Left renal pelvis (tissue), 4 donors: ENCODE results near the gene KCNMB4. TPM values are rescaled to one million over a fixed set of nuclear protein-coding genes. Genes with fewer than 3 reads are reported as not detected.

Source experiments
- polyA plus RNA-seq, 4 donors: library from polyadenylated mRNA; unstranded; fragments of 120-200 nt; gene quantifications; one replicate each; pipeline ENCODE4 v1.2.1, GENCODE V29; 2013; ENCODE audit not compliant: insufficient read length in 4 of 4

Gene KCNMB4
- polyA plus RNA-seq, 4 donors, result 14.1 to 28.0 (median 19.3) TPM

Other genes starting within 250 kb of the KCNMB4 start
- gene CNOT2, start 122.9 kb upstream of the KCNMB4 start, polyA plus RNA-seq, result 100 to 1,000 TPM; 103 to 140 (median 124) TPM